ENCODE data around the gene ROGDI. TPM values are rescaled to one million over a fixed set of nuclear protein-coding genes. Genes with fewer than 3 reads are reported as not detected.
A peak's percentile ranks its signal among the peaks of the same experiment; 100 is the strongest.

ROGDI gene
- total and polyA plus RNA-seq, 2 of the 13 experiments (the other 11 are each of a cell fraction or from before 2014, with no cell fraction given): 19.2 to 42.1 TPM

DNA sequence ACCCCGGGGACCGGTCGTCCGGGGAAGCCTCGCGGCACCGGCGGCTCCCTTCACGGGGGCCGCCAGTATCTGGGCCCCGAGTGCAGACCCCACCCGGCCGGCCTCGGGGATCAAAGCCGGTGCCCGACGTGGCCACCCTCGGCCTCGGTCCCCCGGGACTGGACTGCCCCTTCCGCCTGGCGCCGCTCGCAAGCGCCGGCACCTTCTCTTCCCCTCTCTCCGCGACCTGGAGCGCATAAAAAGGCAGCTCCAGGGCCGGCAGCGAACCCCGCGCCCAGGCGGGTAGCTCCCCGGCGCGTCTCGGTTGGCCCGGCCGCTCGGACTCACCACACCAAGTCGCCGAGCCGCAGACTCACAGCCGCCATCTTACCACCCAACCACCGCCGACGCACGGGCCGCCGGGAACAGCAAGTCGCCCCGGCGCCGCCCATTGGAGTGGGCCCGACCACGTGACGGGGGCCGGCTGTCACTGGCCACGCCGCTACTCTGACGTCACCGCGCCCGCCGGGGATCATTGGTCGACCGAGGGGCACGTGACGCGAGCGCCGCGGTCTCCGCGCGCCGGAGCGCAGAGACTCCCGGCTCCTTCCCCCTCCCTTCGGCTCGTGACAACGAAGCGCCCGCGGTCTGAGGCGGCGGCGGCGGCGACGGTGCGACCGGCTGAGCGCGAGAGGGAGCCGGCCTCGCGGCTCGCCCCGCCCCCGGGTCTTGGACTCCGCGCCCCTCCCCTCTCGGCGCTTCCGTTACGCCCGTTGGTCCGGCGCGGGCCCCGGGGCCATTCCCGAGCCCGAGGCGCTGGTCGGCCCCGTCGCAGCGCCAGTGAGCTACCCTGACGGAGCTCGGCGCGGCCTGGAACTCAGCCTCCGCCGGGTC lies 44.7 kb upstream of the ROGDI start, which contains the start of the genes GLYR1 and UBN1 (continued):
- TF ChIP-seq ZNF770 (CRISPR knock-in tag; IDR thresholded peaks at IDR 0.05) (no peak; the same call in 1 of the 2 replicates), SKIL (CRISPR knock-in tag; IDR thresholded peaks at IDR 0.05; ENCODE audit: borderline replicate concordance) (no peak; the same call in 1 of the 2 replicates), TBL1XR1 (IDR thresholded peaks at IDR 0.05; ENCODE audit: borderline replicate concordance, low read length, partially characterized antibody) (no peak), AGO2 (optimal IDR thresholded peaks at IDR 0.05; ENCODE audit: low read depth, low read length) (no peak), CHD2 (IDR thresholded peaks at IDR 0.05; ENCODE audit: low read depth, low read length) (no peak), STAT5B (CRISPR knock-in tag; IDR thresholded peaks at IDR 0.05) (no peak), ZNF558 (CRISPR knock-in tag; IDR thresholded peaks at IDR 0.05; ENCODE audit: borderline replicate concordance) (no peak), TRIM24 (CRISPR knock-in tag; IDR thresholded peaks at IDR 0.05) (no peak), ZSCAN31 (CRISPR knock-in tag; IDR thresholded peaks at IDR 0.05; ENCODE audit: low read depth) (peak; percentile 72), RXRA (CRISPR knock-in tag; IDR thresholded peaks at IDR 0.05) (peak; percentile 40; the same call in 1 of the 2 replicates), GTF3A (CRISPR knock-in tag; conservative IDR thresholded peaks at IDR 0.05) (no peak), PAF1 (CRISPR knock-in tag; IDR thresholded peaks at IDR 0.05) (no peak), KLF16 (CRISPR knock-in tag; IDR thresholded peaks at IDR 0.05) (no peak), ZNF205 (CRISPR knock-in tag; IDR thresholded peaks at IDR 0.05) (0 out of 2 replicates have a peak, but pooled peaks have one; percentile 13), POLR2AphosphoS5 (IDR thresholded peaks at IDR 0.05; ENCODE audit: low read depth, low read length) (peak; percentile 67)
- TF ChIP-seq, protein P1, sequence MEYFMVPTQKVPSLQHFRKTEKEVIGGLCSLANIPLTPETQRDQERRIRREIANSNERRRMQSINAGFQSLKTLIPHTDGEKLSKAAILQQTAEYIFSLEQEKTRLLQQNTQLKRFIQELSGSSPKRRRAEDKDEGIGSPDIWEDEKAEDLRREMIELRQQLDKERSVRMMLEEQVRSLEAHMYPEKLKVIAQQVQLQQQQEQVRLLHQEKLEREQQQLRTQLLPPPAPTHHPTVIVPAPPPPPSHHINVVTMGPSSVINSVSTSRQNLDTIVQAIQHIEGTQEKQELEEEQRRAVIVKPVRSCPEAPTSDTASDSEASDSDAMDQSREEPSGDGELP (IDR thresholded peaks at IDR 0.05; ENCODE audit: borderline replicate concordance, low read depth): peak; percentile 37; the same call in 1 of the 2 replicates
- TF ChIP-seq, protein P2, sequence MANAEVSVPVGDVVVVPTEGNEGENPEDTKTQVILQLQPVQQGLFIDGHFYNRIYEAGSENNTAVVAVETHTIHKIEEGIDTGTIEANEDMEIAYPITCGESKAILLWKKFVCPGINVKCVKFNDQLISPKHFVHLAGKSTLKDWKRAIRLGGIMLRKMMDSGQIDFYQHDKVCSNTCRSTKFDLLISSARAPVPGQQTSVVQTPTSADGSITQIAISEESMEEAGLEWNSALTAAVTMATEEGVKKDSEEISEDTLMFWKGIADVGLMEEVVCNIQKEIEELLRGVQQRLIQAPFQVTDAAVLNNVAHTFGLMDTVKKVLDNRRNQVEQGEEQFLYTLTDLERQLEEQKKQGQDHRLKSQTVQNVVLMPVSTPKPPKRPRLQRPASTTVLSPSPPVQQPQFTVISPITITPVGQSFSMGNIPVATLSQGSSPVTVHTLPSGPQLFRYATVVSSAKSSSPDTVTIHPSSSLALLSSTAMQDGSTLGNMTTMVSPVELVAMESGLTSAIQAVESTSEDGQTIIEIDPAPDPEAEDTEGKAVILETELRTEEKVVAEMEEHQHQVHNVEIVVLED (CRISPR knock-in tag; IDR thresholded peaks at IDR 0.05; ENCODE audit: borderline replicate concordance): peak; percentile 92
- TF ChIP-seq, protein P3, sequence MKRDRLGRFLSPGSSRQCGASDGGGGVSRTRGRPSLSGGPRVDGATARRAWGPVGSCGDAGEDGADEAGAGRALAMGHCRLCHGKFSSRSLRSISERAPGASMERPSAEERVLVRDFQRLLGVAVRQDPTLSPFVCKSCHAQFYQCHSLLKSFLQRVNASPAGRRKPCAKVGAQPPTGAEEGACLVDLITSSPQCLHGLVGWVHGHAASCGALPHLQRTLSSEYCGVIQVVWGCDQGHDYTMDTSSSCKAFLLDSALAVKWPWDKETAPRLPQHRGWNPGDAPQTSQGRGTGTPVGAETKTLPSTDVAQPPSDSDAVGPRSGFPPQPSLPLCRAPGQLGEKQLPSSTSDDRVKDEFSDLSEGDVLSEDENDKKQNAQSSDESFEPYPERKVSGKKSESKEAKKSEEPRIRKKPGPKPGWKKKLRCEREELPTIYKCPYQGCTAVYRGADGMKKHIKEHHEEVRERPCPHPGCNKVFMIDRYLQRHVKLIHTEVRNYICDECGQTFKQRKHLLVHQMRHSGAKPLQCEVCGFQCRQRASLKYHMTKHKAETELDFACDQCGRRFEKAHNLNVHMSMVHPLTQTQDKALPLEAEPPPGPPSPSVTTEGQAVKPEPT (CRISPR knock-in tag; IDR thresholded peaks at IDR 0.05; ENCODE audit: low read depth): no peak
